H1 (cell line): ENCODE results near the gene CKM. TPM values are rescaled to one million over a fixed set of nuclear protein-coding genes. Genes with fewer than 3 reads are reported as not detected.
A peak's percentile ranks its signal among the peaks of the same experiment; 100 is the strongest.

Experiments used
- CTCF ChIA-PET: fragments of 300-600 bp; sonication (Branson Sonifier 250); formaldehyde crosslinking; loops from one replicate; lab custom pipeline; 2021; ENCODE audit not compliant: partially characterized antibody; lab: Charles Lee
- POLR2A ChIA-PET: fragments of 300-600 bp; sonication (Branson Sonifier 250); formaldehyde crosslinking; loops from one replicate; lab custom pipeline; 2021; ENCODE audit warnings: inconsistent platforms; ENCODE audit not compliant: partially characterized antibody; lab: Charles Lee
- DNase-seq, 2 experiments: peaks; one replicate each; pipeline versions ENCODE4 v3.0.0 to v3.0.0-alpha.2; 2010 to 2022; ENCODE audit warnings: low spot score in 2 of 2, low read depth in 1 of 2, mixed read lengths in 1 of 2
- FAIRE-seq: peaks from 2 replicates; lab custom pipeline; 2011; peaks lifted over from hg19 to GRCh38; lab: Jason Lieb, UNC
- H2AFZ ChIP-seq: 2 replicates; pipeline ENCODE4 v1.8.1; 2012; ENCODE audit warnings: low read length, inconsistent platforms
- H2AK5ac ChIP-seq: 2 replicates; pipeline ENCODE4 v1.6.1; 2013; ENCODE audit warnings: low read depth, low read length
- H2BK120ac ChIP-seq: replicated peaks from 2 replicates; pipeline ENCODE3; 2013; ENCODE audit warnings: low read depth, low read length, inconsistent platforms
- H2BK12ac ChIP-seq: 2 replicates; pipeline ENCODE4 v1.6.1; 2013; ENCODE audit warnings: low read depth, low read length
- H2BK15ac ChIP-seq: 2 replicates; pipeline ENCODE4 v1.6.1; 2013; ENCODE audit warnings: low read length
- H2BK20ac ChIP-seq: 2 replicates; pipeline ENCODE4 v1.6.1; 2013; ENCODE audit warnings: low read length
- H2BK5ac ChIP-seq: 2 replicates; pipeline ENCODE4 v1.6.1; 2013; ENCODE audit warnings: low read depth, low read length
- H3K14ac ChIP-seq: 2 replicates; pipeline ENCODE4 v1.6.1; 2013; ENCODE audit warnings: inconsistent platforms; ENCODE audit not compliant: insufficient read length
- H3K18ac ChIP-seq: 2 replicates; pipeline ENCODE4 v1.6.1; 2013; ENCODE audit warnings: low read length; ENCODE audit errors: extremely low read depth
- H3K23ac ChIP-seq: 2 replicates; pipeline ENCODE4 v1.6.1; 2013; ENCODE audit warnings: inconsistent platforms; ENCODE audit not compliant: insufficient read length
- H3K23me2 ChIP-seq: 2 replicates; pipeline ENCODE4 v1.6.1; 2013; ENCODE audit warnings: low read depth, low read length
- H3K27ac ChIP-seq: 2 replicates; pipeline ENCODE4 v1.6.1; 2011; ENCODE audit warnings: low read depth, low read length, inconsistent platforms
- H3K27me3 ChIP-seq, 4 experiments: replicated peaks in 1 of 4; 1 replicate in 1 of 4; 2 replicates in 3 of 4; pipeline versions ENCODE4 v1.6.1 to v1.8.1; 2011 to 2013; ENCODE audit warnings: low read length in 3 of 4, mild to moderate bottlenecking in 3 of 4, inconsistent platforms in 2 of 4, mixed read lengths in 2 of 4, moderate library complexity in 1 of 4; ENCODE audit not compliant: control insufficient read depth in 3 of 4, insufficient read depth in 3 of 4; ENCODE audit errors: extremely low read depth in 1 of 4
- H3K36me3 ChIP-seq, 4 experiments: 2 replicates each; pipeline versions ENCODE4 v1.6.1 to v1.8.1; 2011 to 2013; ENCODE audit warnings: mild to moderate bottlenecking in 4 of 4, low read length in 3 of 4, moderate library complexity in 2 of 4, control low read depth in 1 of 4, inconsistent platforms in 1 of 4; ENCODE audit not compliant: insufficient read depth in 4 of 4, control insufficient read depth in 2 of 4
- H3K4ac ChIP-seq: replicated peaks from 2 replicates; pipeline ENCODE3; 2013; ENCODE audit warnings: low read length, low read depth, mixed read lengths, inconsistent platforms; ENCODE audit not compliant: insufficient read length
- H3K4me1 ChIP-seq, 4 experiments: replicated peaks in 1 of 4; 1 replicate in 1 of 4; 2 replicates in 3 of 4; pipeline versions ENCODE4 v1.6.1 to v1.8.1; 2011 to 2013; ENCODE audit warnings: low read length in 3 of 4, inconsistent platforms in 2 of 4, mixed read lengths in 1 of 4; ENCODE audit not compliant: insufficient read depth in 4 of 4, control insufficient read depth in 3 of 4
- H3K4me2 ChIP-seq, 2 experiments: 2 replicates each; pipeline versions ENCODE4 v1.6.1 to v1.8.1; 2011 to 2013; ENCODE audit warnings: low read depth in 2 of 2, low read length in 2 of 2, control low read depth in 1 of 2, inconsistent platforms in 1 of 2, mild to moderate bottlenecking in 1 of 2; ENCODE audit not compliant: insufficient read depth in 1 of 2
- H3K4me3 ChIP-seq, 4 experiments: fragments of 200-600, 300-600 bp in 1 of 4; sonication (generic), shearing (Covaris generic), sonication (Bioruptor Twin) in 1 of 4; 2 replicates each; pipeline versions ENCODE4 v1.5.1 to v1.8.1; 2011 to 2016; ENCODE audit warnings: low read length in 4 of 4, low read depth in 3 of 4, control low read depth in 2 of 4, inconsistent platforms in 2 of 4, mild to moderate bottlenecking in 2 of 4, mixed read lengths in 1 of 4, moderate library complexity in 1 of 4; ENCODE audit not compliant: insufficient read depth in 2 of 4; ENCODE audit errors: extremely low read depth in 1 of 4
- H3K56ac ChIP-seq: replicated peaks from 2 replicates; pipeline ENCODE3; 2013; ENCODE audit warnings: low read depth, mild to moderate bottlenecking, mixed read lengths, low read length, inconsistent platforms; ENCODE audit not compliant: insufficient read length
- H3K79me1 ChIP-seq: 2 replicates; pipeline ENCODE4 v1.6.1; 2013; ENCODE audit warnings: low read depth, low read length, control low read depth
- H3K79me2 ChIP-seq, 2 experiments: 2 replicates each; pipeline versions ENCODE4 v1.6.1 to v1.8.1; 2012 to 2013; ENCODE audit warnings: low read length in 2 of 2, mild to moderate bottlenecking in 2 of 2, inconsistent platforms in 1 of 2; ENCODE audit not compliant: insufficient read depth in 2 of 2, control insufficient read depth in 1 of 2
- H3K9ac ChIP-seq, 4 experiments: replicated peaks in 1 of 4; 1 replicate in 1 of 4; 2 replicates in 3 of 4; pipeline versions ENCODE4 v1.6.1 to v1.8.1; 2011 to 2013; ENCODE audit warnings: low read depth in 3 of 4, low read length in 3 of 4, control low read depth in 2 of 4, mild to moderate bottlenecking in 2 of 4, moderate library complexity in 2 of 4, inconsistent platforms in 1 of 4; ENCODE audit errors: extremely low read depth in 1 of 4
- H3K9me3 ChIP-seq, 2 experiments: 2 replicates each; pipeline versions ENCODE4 v1.6.1 to v1.8.1; 2012 to 2013; ENCODE audit warnings: mild to moderate bottlenecking in 2 of 2, moderate library complexity in 2 of 2, control low read depth in 1 of 2, inconsistent platforms in 1 of 2, low read depth in 1 of 2, low read length in 1 of 2, mixed read lengths in 1 of 2; ENCODE audit not compliant: insufficient read depth in 2 of 2
- H4K20me1 ChIP-seq, 2 experiments: replicated peaks in 1 of 2; 2 replicates each; pipeline versions ENCODE3 to v1.8.1; 2011 to 2013; ENCODE audit warnings: inconsistent platforms in 2 of 2, low read length in 2 of 2, mild to moderate bottlenecking in 1 of 2; ENCODE audit not compliant: insufficient read depth in 2 of 2, control insufficient read depth in 1 of 2
- H4K5ac ChIP-seq: 2 replicates; pipeline ENCODE4 v1.6.1; 2013; ENCODE audit warnings: low read length, low read depth, mixed read lengths, inconsistent platforms; ENCODE audit not compliant: insufficient read length
- H4K8ac ChIP-seq: 2 replicates; pipeline ENCODE4 v1.8.0; 2013; ENCODE audit warnings: mild to moderate bottlenecking, moderate library complexity, low read length, inconsistent platforms; ENCODE audit not compliant: insufficient read depth; ENCODE audit errors: extremely low read depth
- H4K91ac ChIP-seq: replicated peaks from 2 replicates; pipeline ENCODE3; 2013; ENCODE audit warnings: low read length, mixed read lengths, inconsistent platforms; ENCODE audit not compliant: insufficient read length
- SIX5 ChIP-seq: IDR thresholded peaks from 2 replicates; pipeline ENCODE4 v1.6.1; 2011; ENCODE audit warnings: mild to moderate bottlenecking, low read depth, low read length
- TBP ChIP-seq: IDR thresholded peaks from 2 replicates; pipeline ENCODE4 v1.6.1; 2011; ENCODE audit warnings: low read depth, low read length, improper control_type of control experiment
- WGBS, 2 experiments: shearing (Covaris generic) in 1 of 2; methylation state at CpG; one replicate each; pipeline versions ENCODE4 v1.1.6 to v1.1.7; 2013 to 2015; ENCODE audit warnings: low lambda C conversion rate in 2 of 2, mixed read lengths in 2 of 2, inconsistent platforms in 1 of 2, low coverage in 1 of 2, missing lambda C conversion rate in 1 of 2; ENCODE audit not compliant: insufficient replicate concordance in 2 of 2, insufficient coverage in 1 of 2, insufficient read length in 1 of 2; ENCODE audit errors: extremely low coverage in 1 of 2, missing lambda C conversion rate in 1 of 2; 5-methylcytosine and 5-hydroxymethylcytosine counted together
- polyA plus RNA-seq, 7 experiments: library from polyadenylated mRNA; depleted of rRNA in 3 of 7; stranded (reverse) in 5 of 7; unstranded in 2 of 7; fragments of >200 nt in 5 of 7; fragments of 200-250 nt in 2 of 7; gene quantifications; 1 replicate in 5 of 7; 2 replicates in 1 of 7; 4 replicates in 1 of 7; pipeline versions ENCODE4 v1.2.1 to v1.2.3, GENCODE V29; 2011 to 2013; ENCODE audit warnings: missing spikeins in 2 of 7, mixed read lengths in 2 of 7
- total RNA-seq: library from RNA; stranded (reverse); fragmentation: NEBNext Ultra II Directional; extraction: Animal tissue kit (Norgen Biotek cat#: 25700); gene quantifications from 2 replicates; pipeline ENCODE4 v1.2.1, GENCODE V29; 2021

CKM gene
- total and polyA plus RNA-seq, 2 of the 8 experiments (the other 6 are each of a cell fraction or from before 2014, with no cell fraction given) = 0.08 TPM; not detected in 1

DNA sequence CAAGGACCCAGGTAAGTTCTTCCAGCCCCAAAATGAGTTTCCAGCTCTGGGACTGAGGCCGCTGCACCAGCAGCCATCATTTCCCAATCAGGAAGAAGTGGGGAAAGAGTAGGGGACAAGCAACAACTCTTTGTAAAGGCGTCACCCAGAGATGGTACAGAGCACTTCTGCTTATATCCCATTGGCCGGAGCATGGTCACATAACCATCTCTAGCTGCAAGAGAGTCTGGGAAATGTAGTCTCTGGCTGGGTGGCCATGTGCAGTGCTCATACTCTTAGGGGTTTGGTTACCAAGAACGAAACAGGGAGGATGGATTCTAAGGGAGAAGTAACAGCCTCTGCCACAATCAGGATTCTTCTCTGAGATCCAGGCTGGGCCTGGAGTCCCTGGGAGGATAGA, 26.3 kb downstream of the CKM start:
- POLR2A ChIA-PET = interaction anchor here (0.7 kb wide), 1 partner anchor 38 kb away, joined by 4 read pairs; no protein-coding TSS in a partner anchor
- H2BK12ac ChIP-seq = no peak overlapping the region
- no peak overlapping the region for H2AFZ ChIP-seq
- TF ChIP-seq SIX5 (0 out of 2 replicates have a peak, but pooled peaks have one; percentile 22), TBP (no peak)
- no peak overlapping the region for H2BK120ac ChIP-seq
- DNase-seq (no peak), FAIRE-seq (no peak)
- no peak overlapping the region for H3K56ac ChIP-seq
- H3K9ac ChIP-seq = no peak overlapping the region
- no peaks in the 10 kb centered on the region for H3K9me3 ChIP-seq
- 94% methylated on average over 4 of the region's 4 CpGs; no CpG with 5 or more reads in 1 of the 2 experiments for WGBS, 2 experiments
- no peaks in the 10 kb centered on the region for H3K27me3 ChIP-seq
- H4K5ac ChIP-seq = no peak overlapping the region
- H3K4me3 ChIP-seq = no peak overlapping the region
- H3K14ac ChIP-seq = no peak overlapping the region
- no peak overlapping the region for H2BK20ac ChIP-seq
- CTCF ChIA-PET = interaction anchor here (0.9 to 1.4 kb wide), 4 partner anchors 10 to 42 kb away, joined by 3 to 5 read pairs (median 3); no protein-coding TSS in a partner anchor
- H3K23ac ChIP-seq = no peak overlapping the region
- H2AK5ac ChIP-seq = no peak overlapping the region
- H4K8ac ChIP-seq = no peak overlapping the region
- H3K36me3 ChIP-seq = peaks cover 0 to 4% (median 1%) of the 10 kb centered on the region in 4 experiments; a peak in 4 of 8 replicates
- peaks cover 0 to 2% of the 10 kb centered on the region in 2 experiments for H4K20me1 ChIP-seq
- H3K79me1 ChIP-seq = no peaks in the 10 kb centered on the region
- no peak overlapping the region for H3K18ac ChIP-seq
- no peak overlapping the region for H3K27ac ChIP-seq
- H3K4me2 ChIP-seq = no peak overlapping the region
- no peaks in the 10 kb centered on the region for H3K79me2 ChIP-seq
- H2BK15ac ChIP-seq = no peak overlapping the region
- no peaks in the 10 kb centered on the region for H3K4me1 ChIP-seq
- no peak overlapping the region for H2BK5ac ChIP-seq
- H4K91ac ChIP-seq = no peak overlapping the region
- H3K4ac ChIP-seq = no peak overlapping the region
- no peaks in the 10 kb centered on the region; the same call in 1 of the 2 replicates for H3K23me2 ChIP-seq
